ENCODE data around the gene MRPL28.
"Not testable (repeated sequence)": the region's sequence is repeated elsewhere in the genome, so short reads cannot be mapped to it uniquely, and the experiment has no call there.

MRPL28 gene

GRCh38 chr16:346587-346986, 23.8 kb downstream of the MRPL28 start:
- H3K36me3 Mint-ChIP-seq (ENCODE audit: low read depth), result peaks cover 57% of the 10 kb centered on the region
- peaks cover 12% of the 10 kb centered on the region for H3K4me1 Mint-ChIP-seq
- H3K4me3 Mint-ChIP-seq, result no peak overlapping the region
- peaks cover 3% of the 10 kb centered on the region for H3K27me3 Mint-ChIP-seq (ENCODE audit: low read depth)
- H3K27ac Mint-ChIP-seq, result no peak overlapping the region
- no peak for TF ChIP-seq CTCF (IDR thresholded peaks at IDR 0.05; ENCODE audit: unreplicated experiment in 3 of 3)
- no peaks in the 10 kb centered on the region for H3K9me3 Mint-ChIP-seq

- no peak overlapping the region for H3K27ac Mint-ChIP-seq
- H3K27me3 Mint-ChIP-seq (ENCODE audit: low read depth), result peaks cover 3% of the 10 kb centered on the region
- H3K4me1 Mint-ChIP-seq, result peaks cover 11% of the 10 kb centered on the region
- no peak for TF ChIP-seq CTCF (IDR thresholded peaks at IDR 0.05; ENCODE audit: unreplicated experiment in 3 of 3)
- H3K36me3 Mint-ChIP-seq (ENCODE audit: low read depth), result peaks cover 58% of the 10 kb centered on the region
- no peak overlapping the region for H3K4me3 Mint-ChIP-seq
- no peaks in the 10 kb centered on the region for H3K9me3 Mint-ChIP-seq
Measured at GRCh38 chr16:345772-346171, 24.6 kb downstream of the MRPL28 start.

- H3K27me3 Mint-ChIP-seq (ENCODE audit: low read depth), result peaks cover 3% of the 10 kb centered on the region
- no peak overlapping the region for H3K27ac Mint-ChIP-seq
- no peaks in the 10 kb centered on the region for H3K9me3 Mint-ChIP-seq
- no peak for TF ChIP-seq CTCF (IDR thresholded peaks at IDR 0.05; ENCODE audit: unreplicated experiment in 3 of 3)
- H3K4me1 Mint-ChIP-seq, result no peaks in the 10 kb centered on the region
- no peak overlapping the region for H3K4me3 Mint-ChIP-seq
- H3K36me3 Mint-ChIP-seq (ENCODE audit: low read depth), result peaks cover 55% of the 10 kb centered on the region
Measured at GRCh38 chr16:342455-343213, 27.7 kb downstream of the MRPL28 start.

GRCh38 chr16:341974-342336, 28.4 kb downstream of the MRPL28 start:
- not testable (repeated sequence) for H3K9me3 Mint-ChIP-seq; H3K4me1 Mint-ChIP-seq; H3K27ac Mint-ChIP-seq; H3K27me3 Mint-ChIP-seq (ENCODE audit: low read depth); H3K4me3 Mint-ChIP-seq
- peaks cover 50% of the 10 kb centered on the region for H3K36me3 Mint-ChIP-seq (ENCODE audit: low read depth)

- not testable (repeated sequence) for H3K27me3 Mint-ChIP-seq (ENCODE audit: low read depth); H3K9me3 Mint-ChIP-seq; H3K4me1 Mint-ChIP-seq; H3K27ac Mint-ChIP-seq; H3K4me3 Mint-ChIP-seq
- H3K36me3 Mint-ChIP-seq (ENCODE audit: low read depth), result peaks cover 46% of the 10 kb centered on the region
Measured at GRCh38 chr16:341095-341973, 29.0 kb downstream of the MRPL28 start.

GRCh38 chr16:340370-341091, 29.8 kb downstream of the MRPL28 start:
- Mint-ChIP-seq H3K9me3 (no peaks in the 10 kb centered on the region), H3K27me3 (ENCODE audit: low read depth) (peaks cover 3% of the 10 kb centered on the region), H3K36me3 (ENCODE audit: low read depth) (peaks cover 38% of the 10 kb centered on the region), H3K27ac (no peak overlapping the region), H3K4me1 (no peaks in the 10 kb centered on the region), H3K4me3 (no peak overlapping the region)
- TF ChIP-seq CTCF (IDR thresholded peaks at IDR 0.05; ENCODE audit: unreplicated experiment in 3 of 3), result no peak
